Urothelium cell line (cell line): Measurements from ENCODE around the gene AKTIP.

Experiments
- DNase-seq: peaks from one replicate; pipeline ENCODE4 v3.0.0; 2011; ENCODE audit warnings: low spot score, mixed read lengths
- FAIRE-seq: peaks from 2 replicates; lab custom pipeline; 2011; peaks lifted over from hg19 to GRCh38; lab: Jason Lieb, UNC

The AKTIP gene

DNA sequence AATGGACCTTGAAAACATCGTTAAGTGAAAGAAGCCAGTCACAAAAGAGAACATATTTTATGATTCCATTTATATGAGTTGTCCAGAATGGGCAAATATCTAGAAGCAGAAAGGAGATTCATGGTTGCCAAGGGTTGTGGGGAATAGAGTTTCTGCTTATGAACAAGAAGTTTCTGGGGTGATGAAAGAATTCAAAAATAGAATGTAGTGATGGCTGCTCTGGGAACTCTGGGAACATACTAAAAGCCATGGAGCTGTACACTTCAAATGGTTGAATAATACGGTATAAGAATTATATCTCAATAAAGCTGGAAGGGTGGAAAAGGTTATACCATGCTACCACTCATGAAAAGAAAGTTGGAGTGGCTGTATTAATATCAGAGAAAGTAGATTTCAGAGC lies 18.5 kb downstream of the AKTIP start:
- FAIRE-seq (no peak), DNase-seq (no peak)

DNA sequence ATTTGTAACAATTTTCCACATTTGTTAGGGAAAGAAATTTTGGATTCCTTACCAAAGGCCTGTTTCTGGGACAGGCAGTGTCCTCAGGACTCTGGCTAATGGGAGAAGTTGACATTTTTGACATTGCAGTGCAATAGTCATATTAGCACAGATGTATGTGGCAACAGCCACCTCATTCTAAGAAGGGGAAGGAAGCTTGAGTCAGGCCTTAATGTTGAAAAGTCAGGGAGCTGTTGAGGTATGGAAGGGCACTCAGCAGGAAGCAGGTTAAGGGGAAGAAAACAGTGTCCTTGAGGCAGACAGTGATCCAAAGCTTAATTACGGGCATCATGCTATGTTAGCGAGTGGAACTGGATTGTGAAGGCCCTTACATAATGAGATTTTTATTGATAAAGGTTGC lies 20.9 kb downstream of the AKTIP start:
- FAIRE-seq, result no peak
- no peak for DNase-seq

GRCh38 chr16:53480394-53480793 lies 22.6 kb downstream of the AKTIP start:
- FAIRE-seq, result no peak
- no peak for DNase-seq

- DNase-seq (no peak), FAIRE-seq (no peak)
Measured at GRCh38 chr16:53478965-53479364, 24.0 kb downstream of the AKTIP start.

- no peak for DNase-seq
- FAIRE-seq, result no peak
Measured at GRCh38 chr16:53476867-53477266, 26.1 kb downstream of the AKTIP start.

GRCh38 chr16:53465606-53466280 lies 37.3 kb downstream of the AKTIP start:
- FAIRE-seq, result no peak
- DNase-seq, result peak; percentile 36

DNA sequence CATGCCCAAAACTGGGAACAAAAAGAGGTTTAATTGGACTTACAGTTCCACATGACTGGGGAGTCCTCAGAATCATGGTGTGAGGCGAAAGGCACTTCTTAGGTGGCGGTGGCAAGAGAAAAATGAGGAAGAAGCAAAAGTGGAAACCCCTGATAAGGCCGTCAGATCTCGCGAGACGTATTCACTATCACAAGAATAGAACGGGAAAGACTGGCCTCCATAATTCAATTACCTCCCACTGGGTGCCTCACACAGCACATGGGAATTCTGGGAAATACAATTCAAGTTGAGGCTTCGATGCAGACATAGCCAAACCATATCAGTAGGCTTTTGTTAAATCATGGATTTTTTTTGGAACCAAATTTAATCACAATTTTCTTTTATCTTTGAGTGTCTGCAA lies 44.4 kb downstream of the AKTIP start:
- FAIRE-seq (no peak), DNase-seq (no peak)

GRCh38 chr16:53457670-53458069 lies 45.3 kb downstream of the AKTIP start:
- DNase-seq, result no peak
- no peak for FAIRE-seq

GRCh38 chr16:53456625-53457024 lies 46.4 kb downstream of the AKTIP start:
- DNase-seq (no peak), FAIRE-seq (no peak)

DNA sequence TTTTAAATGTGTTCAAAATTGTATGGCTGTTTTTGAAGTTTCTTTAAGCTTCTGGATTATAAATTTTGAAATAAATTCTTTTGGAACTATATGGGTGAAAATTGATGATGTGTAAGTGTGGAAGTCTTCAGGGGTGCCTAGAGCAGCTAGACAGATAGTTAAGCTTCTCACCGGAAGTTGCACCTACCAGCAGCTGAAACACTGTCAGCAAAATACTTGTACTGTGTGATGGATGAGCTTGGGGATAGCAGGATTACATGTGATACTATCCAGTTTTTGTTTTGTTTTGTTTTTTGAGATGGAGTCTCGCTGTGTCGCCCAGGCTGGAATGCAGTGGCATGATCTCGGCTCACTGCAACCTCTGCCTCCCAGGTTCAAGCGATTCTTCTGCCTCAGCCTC lies 49.1 kb downstream of the AKTIP start:
- DNase-seq, result no peak
- FAIRE-seq, result no peak

- FAIRE-seq (no peak), DNase-seq (no peak)
Measured at GRCh38 chr16:53449816-53450517, 53.0 kb downstream of the AKTIP start.

DNA sequence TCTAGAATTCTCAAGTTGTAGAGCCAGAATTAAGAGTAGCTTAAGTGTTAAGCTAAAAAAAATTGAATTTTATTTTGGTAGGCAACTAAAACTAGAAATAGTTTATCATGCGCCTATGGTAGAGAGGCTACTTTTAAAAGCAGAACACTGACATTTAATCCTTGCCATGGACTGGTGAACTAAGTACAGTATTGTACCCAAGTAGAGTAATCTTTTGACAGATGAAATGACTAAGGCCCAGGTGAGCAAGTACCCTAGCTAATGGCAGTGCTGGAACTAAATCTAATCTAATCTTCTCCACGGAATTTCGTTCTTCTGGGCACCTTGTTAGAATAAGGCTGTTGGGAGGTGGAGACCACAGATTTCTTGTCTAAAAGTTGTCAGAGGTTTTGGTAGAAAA lies 56.9 kb downstream of the AKTIP start:
- FAIRE-seq, result no peak

DNA sequence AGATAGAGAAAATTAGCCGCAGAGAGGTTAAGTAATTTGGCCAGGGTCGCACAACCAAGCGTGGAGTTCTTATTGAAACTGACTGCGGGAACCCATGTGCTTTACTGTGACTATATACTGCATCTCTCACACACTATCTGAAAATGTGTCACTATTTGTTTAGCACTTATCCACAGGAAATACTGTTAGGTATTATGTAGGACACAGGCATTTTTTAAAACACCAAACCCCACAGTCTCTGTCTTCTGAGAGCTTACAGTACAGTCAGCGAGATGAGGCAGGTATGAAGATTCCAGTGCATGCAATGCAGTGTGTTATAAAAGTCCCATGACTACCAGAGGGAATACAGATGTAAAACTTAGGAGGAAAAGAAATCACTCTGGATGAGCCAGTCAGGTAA lies 57.5 kb downstream of the AKTIP start:
- no peak for FAIRE-seq
- no peak for DNase-seq

More for the DNA sequence above, 56.9 kb downstream of the AKTIP start:
- no peak for DNase-seq
